Caki2 (cell line): Measurements from ENCODE around the gene APOL5. TPM values are rescaled to one million over a fixed set of nuclear protein-coding genes. Genes with fewer than 3 reads are reported as not detected.
"Not testable (repeated sequence)": the region's sequence is repeated elsewhere in the genome, so short reads cannot be mapped to it uniquely, and the experiment has no call there.

Experiments used
- DNase-seq: peaks from one replicate; pipeline ENCODE4 v3.0.0-alpha.2; 2015; ENCODE audit warnings: low read depth
- in situ Hi-C: cut with HindIII; loops from 2 replicates; pipeline ENCODE4 v1.10.0; 2016; ENCODE audit warnings: low sequenced_read_pairs, low pct_unique_long_range_greater_than_20kb, mixed read lengths
- total RNA-seq: library from RNA; depleted of rRNA; stranded (reverse); fragments of >200 nt; shearing (Covaris generic); gene quantifications from 2 replicates; pipeline ENCODE4 v1.2.3, GENCODE V29; 2014; ENCODE audit warnings: low replicate concordance

APOL5 gene
- total RNA-seq, 1 experiment from 2014 or later: not detected

GRCh38 chr22:35735542-35735941 lies 17.9 kb downstream of the APOL5 start:
- in situ Hi-C loops: no loop called here
- DNase-seq: no peak

DNA sequence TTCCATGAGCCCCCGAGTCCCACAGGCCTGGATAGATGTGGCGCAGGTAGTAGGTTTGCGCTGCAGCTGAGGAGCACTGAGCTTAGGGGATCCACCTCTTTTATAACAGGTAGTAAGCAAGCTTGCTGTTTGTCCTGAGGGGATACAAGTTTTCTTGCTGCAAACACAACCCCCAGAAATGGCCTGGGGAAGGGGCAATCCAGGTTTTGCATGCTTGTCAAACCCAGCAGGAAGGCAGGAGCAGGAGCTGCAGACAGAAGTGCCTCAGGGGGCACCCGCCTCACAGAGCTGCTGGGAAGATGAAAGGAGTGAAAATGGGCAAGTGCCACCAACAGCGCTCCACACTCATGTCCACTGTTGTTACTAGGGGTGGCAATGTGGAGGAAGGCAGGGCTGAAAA lies 18.5 kb downstream of the APOL5 start:
- in situ Hi-C loops: no loop called here
- DNase-seq: no peak

DNA sequence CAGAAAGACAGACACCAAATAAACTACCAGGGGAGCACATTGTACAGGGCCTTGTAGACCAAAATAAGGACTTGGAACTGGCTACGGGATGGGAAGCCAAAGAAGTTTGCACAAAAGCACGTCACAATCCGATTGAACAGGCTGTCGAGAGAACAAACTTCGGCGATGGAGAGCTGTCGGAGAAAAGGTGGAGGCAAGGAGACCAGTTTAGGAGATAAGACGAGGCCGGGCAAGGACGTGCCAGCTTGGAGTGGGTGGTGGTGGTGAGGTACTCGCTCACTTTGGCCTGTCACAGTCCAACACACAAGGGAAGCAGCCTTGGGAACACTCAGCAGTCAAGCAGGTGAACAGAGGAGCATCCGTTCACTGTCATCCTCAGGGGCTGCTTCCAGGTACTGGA lies 19.0 kb downstream of the APOL5 start:
- in situ Hi-C loops: no loop called here
- DNase-seq: no peak

- in situ Hi-C loops, DNase-seq: not testable (repeated sequence)
Observed at GRCh38 chr22:35737886-35738285, 20.2 kb downstream of the APOL5 start.

GRCh38 chr22:35739076-35739930 lies 21.6 kb downstream of the APOL5 start:
- DNase-seq: no peak
- in situ Hi-C loops: no loop called here

- in situ Hi-C loops: no loop called here
- no peak for DNase-seq
Observed at GRCh38 chr22:35739931-35740380, 22.3 kb downstream of the APOL5 start.

- no peak for DNase-seq
- in situ Hi-C loops: no loop called here
Observed at GRCh38 chr22:35740616-35741015, 22.9 kb downstream of the APOL5 start.

- peak; percentile 32 for DNase-seq
- in situ Hi-C loops: no loop called here
Observed at GRCh38 chr22:35742342-35743100, 24.8 kb downstream of the APOL5 start.

DNA sequence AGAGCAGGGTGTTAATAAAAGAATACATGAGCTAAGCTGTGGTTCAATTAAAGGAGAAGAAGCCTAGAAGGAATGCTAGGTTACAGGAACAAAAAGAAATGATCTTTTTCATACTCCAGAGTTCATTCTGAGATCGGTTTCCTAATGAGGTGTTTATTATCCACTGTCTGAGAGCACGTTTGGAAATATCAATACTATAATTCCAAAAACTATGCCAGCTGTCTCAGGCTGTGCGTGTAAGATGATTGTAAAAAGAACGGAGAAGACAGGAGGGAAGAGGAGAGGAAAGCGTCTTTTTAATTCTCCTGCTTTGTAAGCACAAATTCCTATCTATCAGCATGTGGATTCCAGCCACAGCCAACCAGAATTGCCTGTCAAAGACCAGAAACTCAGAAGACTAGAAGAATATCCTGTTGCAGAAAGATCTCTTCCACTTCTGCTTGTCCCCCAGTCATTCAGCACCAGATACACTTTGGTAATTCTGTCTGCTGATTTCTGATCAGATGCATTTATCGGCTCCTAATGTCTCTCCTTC lies 25.7 kb downstream of the APOL5 start:
- in situ Hi-C loops: no loop called here
- DNase-seq: no peak

DNA sequence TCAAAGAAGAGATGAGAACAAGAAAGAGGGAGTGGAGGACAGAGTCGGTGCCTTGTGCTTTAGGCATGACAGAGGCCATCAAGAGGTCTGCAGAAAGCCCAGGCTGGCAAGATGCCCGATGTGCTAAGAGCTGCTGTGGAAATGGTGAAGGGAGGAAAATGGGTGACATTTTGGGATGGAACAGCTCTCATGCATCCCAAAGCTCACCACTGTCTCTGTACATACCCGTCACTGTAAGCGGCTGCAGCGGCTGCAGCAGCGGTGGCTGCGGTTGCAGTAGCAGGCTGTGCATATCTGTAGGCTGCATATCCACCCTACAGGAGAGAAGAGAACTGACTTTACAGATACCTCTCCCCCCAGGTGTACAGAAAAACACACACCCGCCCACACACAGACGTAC lies 28.6 kb downstream of the APOL5 start:
- in situ Hi-C loops: no loop called here
- DNase-seq: no peak

- in situ Hi-C loops: no loop called here
- DNase-seq: no peak
Observed at GRCh38 chr22:35746946-35747703, 29.5 kb downstream of the APOL5 start.

DNA sequence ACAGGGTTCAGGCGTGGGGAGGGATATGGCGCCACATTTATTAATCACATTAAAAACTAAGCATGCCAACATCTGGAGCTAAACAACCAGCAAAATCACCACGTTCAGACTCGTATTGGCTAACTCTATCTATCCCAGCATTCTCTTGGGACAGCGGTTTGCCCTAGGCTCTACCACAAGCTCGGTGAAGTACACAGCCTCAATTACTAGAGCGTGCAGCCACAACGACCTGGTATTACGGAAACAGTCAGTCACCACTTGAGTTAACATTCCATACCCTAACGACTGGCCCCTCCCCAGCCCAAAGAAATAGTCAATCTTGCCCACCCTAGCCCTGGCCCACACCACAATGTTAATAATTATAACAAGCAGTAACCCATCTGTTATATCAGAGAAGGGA lies 32.1 kb downstream of the APOL5 start:
- peak; percentile 96 for DNase-seq
- in situ Hi-C loops: no loop called here

DNA sequence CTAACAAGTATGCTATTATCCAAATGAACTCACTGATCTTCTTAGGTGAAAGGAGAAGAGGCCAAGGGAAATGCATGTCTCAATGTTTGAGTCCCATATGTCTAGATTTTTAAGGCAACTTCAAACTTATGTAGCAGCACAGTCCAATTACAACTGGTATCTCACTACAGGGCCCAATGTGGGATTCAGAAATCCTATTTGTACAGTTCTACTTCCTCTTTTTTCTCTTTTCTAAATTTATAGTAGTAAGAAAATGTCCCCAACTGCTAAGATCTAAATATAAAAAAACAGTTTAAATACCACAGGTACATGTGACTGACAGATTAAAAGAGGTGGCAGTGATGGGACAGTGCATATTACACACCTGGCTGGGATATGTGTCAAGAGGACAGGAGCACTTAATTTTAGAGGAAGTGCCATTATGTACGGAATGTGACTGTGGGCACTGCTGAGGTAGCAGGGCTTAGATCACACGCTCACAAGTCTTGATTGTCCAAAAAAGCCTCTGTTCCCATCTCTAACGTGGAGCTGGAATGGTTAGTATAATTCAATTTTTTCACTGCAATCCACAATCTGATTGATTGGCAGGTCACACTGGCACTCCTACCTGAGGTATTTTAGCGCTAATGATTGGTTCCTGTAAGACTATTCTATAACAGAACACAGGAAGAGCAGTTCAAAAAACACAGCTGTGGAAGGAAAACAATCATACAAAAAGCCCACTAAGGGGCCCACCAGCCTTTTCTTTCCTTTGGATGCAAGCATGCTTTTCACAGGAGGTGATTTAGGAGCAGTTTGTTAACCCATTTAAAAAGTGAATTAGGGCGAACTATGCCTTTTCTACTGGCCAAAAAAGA lies 34.6 kb downstream of the APOL5 start:
- in situ Hi-C loops: no loop called here

DNA sequence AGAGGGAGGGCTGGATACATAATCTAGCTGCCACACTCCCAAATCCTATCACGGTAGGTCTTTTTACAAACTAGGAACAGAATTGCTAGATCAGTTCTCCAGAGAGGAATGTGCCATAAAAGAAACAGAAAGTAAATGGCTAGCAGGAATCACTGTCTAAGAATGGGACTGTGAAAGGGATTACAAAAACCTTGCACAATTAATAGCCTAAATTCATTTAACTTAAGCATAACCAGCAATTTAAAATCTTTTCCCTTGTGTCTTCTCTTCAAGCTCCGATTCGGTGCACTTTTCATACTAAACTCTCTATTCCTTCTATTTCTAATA lies 35.2 kb downstream of the APOL5 start:
- no peak for DNase-seq
- in situ Hi-C loops: no loop called here

More for the DNA sequence above, 34.6 kb downstream of the APOL5 start:
- no peak for DNase-seq

DNA sequence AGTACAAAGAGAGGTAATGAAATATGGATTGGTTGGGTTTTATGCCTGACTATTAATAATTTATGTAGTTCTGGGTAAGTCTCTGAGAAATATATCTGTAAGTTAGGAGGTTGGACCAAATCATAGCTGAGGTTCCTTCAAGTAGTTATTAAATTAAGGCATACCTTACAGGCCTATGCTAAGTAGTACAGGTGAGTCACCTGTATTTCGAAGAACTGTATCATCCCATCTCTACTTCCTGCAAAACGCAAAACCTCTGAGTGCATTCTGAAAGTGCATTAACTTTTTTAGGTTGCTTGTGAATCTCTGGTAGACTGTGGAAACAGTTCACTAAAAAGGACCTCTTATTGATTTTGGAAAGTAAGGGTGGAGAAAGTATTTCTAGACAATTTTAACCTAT lies 37.1 kb downstream of the APOL5 start:
- no peak for DNase-seq
- in situ Hi-C loops: no loop called here

DNA sequence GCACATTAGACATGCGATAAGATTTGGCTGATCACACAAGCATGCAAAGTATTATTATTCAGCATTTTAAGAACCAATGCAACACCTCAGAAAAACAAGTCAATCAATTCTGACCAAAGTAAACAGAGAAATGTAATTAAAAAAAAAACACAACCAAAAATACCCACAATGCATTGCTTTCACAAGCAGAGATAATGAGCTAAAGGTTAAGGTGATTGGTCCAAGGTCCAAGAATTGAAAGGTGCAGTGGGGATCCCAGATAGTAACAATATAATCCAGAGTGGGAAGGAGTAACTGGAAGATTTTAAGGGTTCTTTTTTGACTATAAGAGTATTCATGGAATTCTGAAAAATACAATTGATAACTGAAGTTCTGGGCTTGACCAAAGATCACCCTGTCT lies 39.0 kb downstream of the APOL5 start:
- in situ Hi-C loops: no loop called here
- DNase-seq: no peak

DNA sequence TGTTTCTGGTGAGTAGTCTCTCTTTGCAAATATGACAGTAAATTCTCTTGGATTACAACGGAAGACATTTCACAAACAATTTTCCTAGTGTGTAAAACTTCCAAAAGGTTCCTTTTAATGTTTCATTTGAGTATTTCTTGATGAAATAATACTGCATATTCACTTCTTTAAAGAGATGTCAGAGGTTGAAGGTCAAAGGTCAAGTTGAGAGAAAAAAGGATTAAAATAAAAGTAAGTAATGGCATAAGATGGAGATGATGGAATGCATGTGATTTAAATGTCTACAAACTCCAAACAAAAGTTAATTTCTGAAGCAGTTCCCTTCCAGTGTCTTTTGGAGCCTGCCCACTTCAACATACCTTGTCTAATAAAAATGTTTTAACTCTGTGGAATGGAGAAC lies 40.7 kb downstream of the APOL5 start:
- DNase-seq: no peak
- in situ Hi-C loops: no loop called here

DNA sequence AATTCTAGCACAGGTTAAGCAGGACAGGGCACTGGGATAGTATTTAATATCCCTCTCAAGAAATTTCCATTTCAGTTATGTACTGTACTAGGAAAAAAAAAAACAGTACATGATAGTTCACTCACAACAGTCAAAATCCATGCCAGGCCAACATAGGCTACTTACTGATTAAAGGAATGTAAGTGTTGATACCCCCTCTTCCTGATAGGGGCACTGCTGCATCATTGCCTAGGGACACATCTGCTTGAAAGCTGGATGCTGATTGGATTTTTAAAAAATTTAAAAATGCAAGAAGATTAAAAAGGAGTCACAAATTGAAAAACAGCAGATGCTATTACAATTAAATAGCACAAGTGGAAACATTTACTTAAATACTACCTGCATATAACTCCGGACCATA lies 43.4 kb downstream of the APOL5 start:
- no peak for DNase-seq
- in situ Hi-C loops: no loop called here
